ENCODE results near the gene LINC00632. TPM values are rescaled to one million over a fixed set of nuclear protein-coding genes. Genes with fewer than 3 reads are reported as not detected.

LINC00632 gene
- total RNA-seq, 1 experiment from 2014 or later = 7.4 TPM

DNA sequence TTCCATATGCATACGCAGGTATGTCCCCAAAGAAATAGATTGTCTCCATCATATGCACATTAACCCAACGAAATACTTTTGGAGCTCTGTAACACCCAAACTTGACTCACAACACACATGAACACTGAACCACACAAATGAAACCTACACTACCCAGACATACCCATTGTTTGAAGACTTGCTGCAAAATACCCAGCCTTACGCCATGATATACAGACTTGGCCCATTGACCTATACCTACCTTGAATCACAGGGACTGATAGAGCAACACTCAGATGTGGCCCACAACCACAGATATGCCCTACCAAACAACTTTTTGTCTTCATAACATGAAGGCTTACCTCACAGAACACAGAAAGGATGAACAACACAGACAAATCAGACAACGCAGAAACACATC is 15.9 kb downstream of the LINC00632 start:
- TF ChIP-seq, protein P1, sequence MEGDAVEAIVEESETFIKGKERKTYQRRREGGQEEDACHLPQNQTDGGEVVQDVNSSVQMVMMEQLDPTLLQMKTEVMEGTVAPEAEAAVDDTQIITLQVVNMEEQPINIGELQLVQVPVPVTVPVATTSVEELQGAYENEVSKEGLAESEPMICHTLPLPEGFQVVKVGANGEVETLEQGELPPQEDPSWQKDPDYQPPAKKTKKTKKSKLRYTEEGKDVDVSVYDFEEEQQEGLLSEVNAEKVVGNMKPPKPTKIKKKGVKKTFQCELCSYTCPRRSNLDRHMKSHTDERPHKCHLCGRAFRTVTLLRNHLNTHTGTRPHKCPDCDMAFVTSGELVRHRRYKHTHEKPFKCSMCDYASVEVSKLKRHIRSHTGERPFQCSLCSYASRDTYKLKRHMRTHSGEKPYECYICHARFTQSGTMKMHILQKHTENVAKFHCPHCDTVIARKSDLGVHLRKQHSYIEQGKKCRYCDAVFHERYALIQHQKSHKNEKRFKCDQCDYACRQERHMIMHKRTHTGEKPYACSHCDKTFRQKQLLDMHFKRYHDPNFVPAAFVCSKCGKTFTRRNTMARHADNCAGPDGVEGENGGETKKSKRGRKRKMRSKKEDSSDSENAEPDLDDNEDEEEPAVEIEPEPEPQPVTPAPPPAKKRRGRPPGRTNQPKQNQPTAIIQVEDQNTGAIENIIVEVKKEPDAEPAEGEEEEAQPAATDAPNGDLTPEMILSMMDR (IDR thresholded peaks at IDR 0.05; ENCODE audit: unreplicated experiment) = no peak
- H3K27ac Mint-ChIP-seq (ENCODE audit: low read depth, unreplicated experiment) = no peak overlapping the region
- no peaks in the 10 kb centered on the region for H3K36me3 Mint-ChIP-seq (ENCODE audit: insufficient read depth, unreplicated experiment)
- no peak overlapping the region for H3K4me3 Mint-ChIP-seq (ENCODE audit: unreplicated experiment)
- ChIA-PET POLR2A (no interaction called here), CTCF (no interaction called here)
- no TSS peak for BruUV-seq (replicated peaks)
- H3K9me3 Mint-ChIP-seq (ENCODE audit: unreplicated experiment) = no peaks in the 10 kb centered on the region
- H3K4me1 Mint-ChIP-seq (ENCODE audit: insufficient read depth, unreplicated experiment) = no peaks in the 10 kb centered on the region
- intact Hi-C loops (cut with micrococcal nuclease) = no loop called here
- H3K27me3 Mint-ChIP-seq (ENCODE audit: insufficient read depth, unreplicated experiment) = no peaks in the 10 kb centered on the region
- DNase-seq (ENCODE audit: unreplicated experiment) = no peak

GRCh38 chrX:140733766-140734342 is 24.3 kb downstream of the LINC00632 start:
- intact Hi-C loops (cut with micrococcal nuclease) = loop anchor here (1.0 to 2.0 kb wide), 4 partner anchors 33 to 677 kb away; no protein-coding TSS in a partner anchor
- H3K4me1 Mint-ChIP-seq (ENCODE audit: insufficient read depth, unreplicated experiment) = no peaks in the 10 kb centered on the region
- no peak overlapping the region for H3K27ac Mint-ChIP-seq (ENCODE audit: low read depth, unreplicated experiment)
- ChIA-PET CTCF (interaction anchor here (0.6 to 4.5 kb wide), 10 partner anchors 20 to 586 kb away, joined by 3 to 62 read pairs (median 4); no protein-coding TSS in a partner anchor), POLR2A (no interaction called here)
- no TSS peak for BruUV-seq (replicated peaks)
- TF ChIP-seq, protein P1 (IDR thresholded peaks at IDR 0.05; ENCODE audit: unreplicated experiment) = peak; percentile 82
- peak; percentile 75 for DNase-seq (ENCODE audit: unreplicated experiment)
- no peak overlapping the region for H3K4me3 Mint-ChIP-seq (ENCODE audit: unreplicated experiment)
- H3K36me3 Mint-ChIP-seq (ENCODE audit: insufficient read depth, unreplicated experiment) = no peaks in the 10 kb centered on the region
- no peaks in the 10 kb centered on the region for H3K27me3 Mint-ChIP-seq (ENCODE audit: insufficient read depth, unreplicated experiment)
- no peaks in the 10 kb centered on the region for H3K9me3 Mint-ChIP-seq (ENCODE audit: unreplicated experiment)

DNA sequence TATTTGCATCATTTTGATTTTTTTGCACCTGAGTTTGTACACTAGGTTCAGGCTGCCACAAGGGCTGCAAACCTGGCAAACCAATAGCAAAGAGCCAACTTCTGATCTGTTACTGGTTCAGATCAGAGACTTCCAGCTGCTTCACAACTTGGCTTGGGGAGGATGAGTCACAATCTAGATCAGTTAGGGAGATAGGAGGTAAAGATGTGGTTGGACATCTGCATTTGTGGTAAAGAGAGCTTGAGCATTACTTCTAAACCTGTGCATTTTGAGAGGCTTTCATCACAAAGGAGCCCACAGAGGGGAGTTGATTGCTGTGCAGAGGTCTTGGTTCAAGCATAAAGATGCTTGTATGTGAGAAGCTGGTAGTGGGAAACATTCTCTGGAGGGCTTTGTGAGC is 34.5 kb downstream of the LINC00632 start:
- no peak overlapping the region for H3K4me3 Mint-ChIP-seq (ENCODE audit: unreplicated experiment)
- CTCF ChIA-PET = interaction anchor here (0.7 to 1.0 kb wide), 3 partner anchors 18 to 687 kb away, joined by 3 to 4 read pairs (median 4); no protein-coding TSS in a partner anchor
- POLR2A ChIA-PET = interaction anchor here (0.6 kb wide), 1 partner anchor 582 kb away, joined by 3 read pairs; no protein-coding TSS in a partner anchor
- no TSS peak for BruUV-seq (replicated peaks)
- DNase-seq (ENCODE audit: unreplicated experiment) = peak; percentile 49
- no peaks in the 10 kb centered on the region for H3K9me3 Mint-ChIP-seq (ENCODE audit: unreplicated experiment)
- H3K27me3 Mint-ChIP-seq (ENCODE audit: insufficient read depth, unreplicated experiment) = no peaks in the 10 kb centered on the region
- peaks cover 17% of the 10 kb centered on the region for H3K4me1 Mint-ChIP-seq (ENCODE audit: insufficient read depth, unreplicated experiment)
- no peak overlapping the region for H3K27ac Mint-ChIP-seq (ENCODE audit: low read depth, unreplicated experiment)
- no peaks in the 10 kb centered on the region for H3K36me3 Mint-ChIP-seq (ENCODE audit: insufficient read depth, unreplicated experiment)
- TF ChIP-seq, protein P1 (IDR thresholded peaks at IDR 0.05; ENCODE audit: unreplicated experiment) = no peak
- intact Hi-C loops (cut with micrococcal nuclease) = no loop called here

- Mint-ChIP-seq H3K4me3 (ENCODE audit: unreplicated experiment) (no peak overlapping the region), H3K9me3 (ENCODE audit: unreplicated experiment) (no peaks in the 10 kb centered on the region), H3K27me3 (ENCODE audit: insufficient read depth, unreplicated experiment) (no peaks in the 10 kb centered on the region), H3K27ac (ENCODE audit: low read depth, unreplicated experiment) (no peak overlapping the region), H3K36me3 (ENCODE audit: insufficient read depth, unreplicated experiment) (no peaks in the 10 kb centered on the region), H3K4me1 (ENCODE audit: insufficient read depth, unreplicated experiment) (peaks cover 4% of the 10 kb centered on the region)
- ChIA-PET CTCF (interaction anchor here (1.5 kb wide), 1 partner anchor 521 kb away, joined by 5 read pairs; no protein-coding TSS in a partner anchor), POLR2A (interaction anchor here (0.6 kb wide), 1 partner anchor 754 kb away, joined by 3 read pairs; no protein-coding TSS in a partner anchor)
- intact Hi-C loops (cut with micrococcal nuclease) = no loop called here
- no TSS peak for BruUV-seq (replicated peaks)
- no peak for DNase-seq (ENCODE audit: unreplicated experiment)
- TF ChIP-seq, protein P1 (IDR thresholded peaks at IDR 0.05; ENCODE audit: unreplicated experiment) = no peak
Measured at GRCh38 chrX:140756941-140757340, 47.4 kb downstream of the LINC00632 start.

Measured in MCF 10A (cell line).